ENCODE data around the gene BCL11B. TPM values are rescaled to one million over a fixed set of nuclear protein-coding genes. Genes with fewer than 3 reads are reported as not detected.

The BCL11B gene
- total and polyA plus RNA-seq, 2 of the 8 experiments (the other 6 are each of a cell fraction or from before 2014, with no cell fraction given), result 0.63 to 5.9 TPM

GRCh38 chr14:99286761-99287160, 14.8 kb upstream of the BCL11B start (continued):
- TF ChIP-seq CHD1 (IDR thresholded peaks at IDR 0.05; ENCODE audit: low read depth, low read length) (no peak), RFX5 (IDR thresholded peaks at IDR 0.05; ENCODE audit: borderline replicate concordance, low read depth, low read length) (no peak), MAX (IDR thresholded peaks at IDR 0.05) (no peak), HDAC6 (IDR thresholded peaks at IDR 0.05; ENCODE audit: low read depth, low read length) (no peak), TAF7 (optimal IDR thresholded peaks at IDR 0.05; ENCODE audit: borderline replicate concordance, low read depth, low read length) (no peak)

All from H1 (cell line).